ENCODE data around the gene CASZ1.

CASZ1 gene

DNA sequence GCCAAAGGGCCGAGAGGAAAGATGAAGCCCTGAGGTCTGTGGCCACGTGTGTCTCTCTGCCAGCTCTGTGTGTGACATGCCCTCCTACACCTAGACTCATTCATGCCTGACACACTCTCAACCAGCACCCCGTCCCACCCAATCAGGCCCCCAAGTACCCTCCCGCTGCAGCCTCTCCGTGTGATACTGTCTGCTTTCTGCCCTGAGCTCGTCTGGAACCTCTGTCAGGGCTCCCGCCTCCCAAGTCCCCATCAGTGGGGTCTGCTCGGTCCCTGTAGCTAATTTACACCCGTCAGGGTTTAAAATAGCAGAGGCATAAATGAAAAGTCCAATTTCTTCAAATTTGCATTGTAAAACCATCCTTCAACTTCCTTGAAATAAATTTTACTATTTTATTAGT is 20.7 kb downstream of the CASZ1 start:
- no peak for DNase-seq (ENCODE audit: low read depth, low spot score)

DNA sequence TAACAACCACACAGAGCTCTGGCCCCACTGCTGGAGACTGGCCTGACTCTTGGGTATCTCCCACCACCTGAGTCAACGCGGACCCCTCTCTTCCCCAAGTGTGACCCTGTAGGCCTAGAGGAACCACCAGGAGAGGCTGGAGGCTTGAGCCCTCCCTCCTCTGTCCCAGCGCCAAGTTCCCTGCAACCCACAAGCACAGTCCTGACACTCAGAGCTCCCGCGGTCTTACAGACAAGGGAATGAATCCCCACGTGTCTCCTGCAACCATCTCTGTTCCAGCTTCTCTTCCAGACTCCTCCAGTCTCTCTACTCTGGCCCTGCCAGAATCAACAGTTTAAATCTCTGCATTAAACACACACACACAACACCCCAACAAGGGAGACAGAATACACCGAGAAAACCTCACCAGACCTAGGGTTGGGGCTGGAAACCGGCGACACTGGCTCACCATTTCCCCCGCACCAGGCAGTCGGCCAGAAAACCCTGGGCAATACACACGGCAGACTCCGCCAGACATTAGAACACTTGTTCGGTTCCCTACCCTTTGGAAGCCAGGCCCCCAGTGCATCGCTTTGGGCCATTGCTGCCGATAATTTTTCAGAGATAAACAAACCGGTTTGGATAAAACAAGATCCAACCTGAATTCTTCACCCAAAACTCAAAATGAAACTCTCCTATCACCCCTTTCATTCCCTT is 21.7 kb downstream of the CASZ1 start:
- no peak for DNase-seq (ENCODE audit: low read depth, low spot score)

GRCh38 chr1:10773851-10774614 is 22.4 kb downstream of the CASZ1 start:
- no peak for DNase-seq (ENCODE audit: low read depth, low spot score)

- DNase-seq (ENCODE audit: low read depth, low spot score): no peak
These were observed 23.1 kb downstream of the CASZ1 start for GRCh38 chr1:10773376-10773775.

- DNase-seq (ENCODE audit: low read depth, low spot score): no peak
These were observed 23.7 kb downstream of the CASZ1 start for GRCh38 chr1:10772711-10773110.

DNA sequence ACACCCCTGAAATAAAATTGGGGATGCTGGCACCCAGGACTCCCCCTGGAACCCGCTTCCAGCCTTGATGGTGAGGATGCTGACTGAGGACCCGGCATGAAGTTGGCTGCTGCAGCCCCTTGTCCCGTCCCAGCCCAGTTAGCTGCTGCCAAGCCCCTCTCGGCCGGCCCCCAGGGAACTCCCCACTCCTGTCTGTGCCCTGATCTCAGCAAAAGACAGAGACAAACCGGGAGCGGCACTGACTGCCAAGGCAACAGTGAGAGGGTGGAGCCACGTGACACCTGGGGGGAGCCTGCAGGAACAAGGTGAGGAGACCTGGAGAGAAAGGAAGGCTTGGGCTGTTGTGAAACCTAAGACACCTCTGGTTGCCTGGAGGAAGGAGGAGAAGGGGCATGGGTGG is 24.7 kb downstream of the CASZ1 start:
- DNase-seq (ENCODE audit: low read depth, low spot score): no peak

- no peak for DNase-seq (ENCODE audit: low read depth, low spot score)
These were observed 27.9 kb downstream of the CASZ1 start for GRCh38 chr1:10768552-10768951.

GRCh38 chr1:10767282-10767681 is 29.2 kb downstream of the CASZ1 start:
- DNase-seq (ENCODE audit: low read depth, low spot score): no peak

DNA sequence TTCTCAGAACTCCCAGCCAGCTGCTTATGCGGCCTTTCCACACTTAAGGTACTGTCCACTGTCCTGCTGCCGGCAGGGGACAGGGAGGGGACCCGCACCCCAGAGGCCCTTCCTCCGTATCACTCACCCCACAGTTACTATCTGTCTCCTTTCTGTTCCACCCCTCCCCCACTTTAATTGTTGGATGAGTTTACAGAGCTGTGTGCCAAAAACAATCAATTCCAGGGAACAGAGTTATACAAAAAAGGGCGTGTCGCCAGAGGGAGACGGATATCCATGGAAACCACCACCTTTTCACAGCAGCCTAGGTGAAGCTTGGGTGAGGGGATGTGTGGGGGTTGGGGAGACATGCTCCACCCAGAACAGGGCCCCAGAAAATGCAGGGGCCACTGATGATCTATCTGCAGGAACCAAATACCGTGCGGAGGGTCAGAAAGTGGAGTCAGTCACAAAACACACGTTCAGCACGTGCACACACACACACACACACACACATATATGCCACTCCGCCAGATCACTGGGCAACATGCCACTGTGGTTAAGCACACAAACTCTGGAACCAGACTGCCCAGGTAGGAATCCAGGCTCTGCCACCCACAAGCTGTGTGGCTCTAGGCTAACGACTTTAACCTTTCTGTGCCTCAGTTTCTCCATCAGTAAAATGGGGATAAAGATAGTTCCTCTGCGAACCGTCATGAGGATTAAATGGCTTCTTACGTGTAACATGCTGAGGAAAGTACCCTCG is 30.5 kb downstream of the CASZ1 start:
- DNase-seq (ENCODE audit: low read depth, low spot score): no peak

DNA sequence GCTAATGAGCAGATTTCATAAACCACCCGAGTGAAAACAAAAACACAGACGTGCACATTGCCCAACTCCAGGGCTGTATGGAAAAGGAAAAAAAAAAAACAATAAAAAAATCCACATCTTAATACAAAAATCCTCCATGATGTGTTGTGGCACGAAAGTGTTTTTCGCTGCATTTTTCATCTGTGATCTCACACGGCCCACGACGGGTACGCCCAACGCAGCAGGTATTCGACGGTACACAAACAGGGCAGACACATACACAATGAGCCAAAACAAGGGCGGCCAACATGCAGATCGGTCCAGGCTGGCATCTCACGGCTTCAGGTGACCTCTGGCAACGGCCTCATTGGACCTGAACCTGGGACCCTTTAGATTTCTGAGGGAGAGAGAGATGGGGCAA is 31.1 kb downstream of the CASZ1 start:
- DNase-seq (ENCODE audit: low read depth, low spot score): no peak

DNA sequence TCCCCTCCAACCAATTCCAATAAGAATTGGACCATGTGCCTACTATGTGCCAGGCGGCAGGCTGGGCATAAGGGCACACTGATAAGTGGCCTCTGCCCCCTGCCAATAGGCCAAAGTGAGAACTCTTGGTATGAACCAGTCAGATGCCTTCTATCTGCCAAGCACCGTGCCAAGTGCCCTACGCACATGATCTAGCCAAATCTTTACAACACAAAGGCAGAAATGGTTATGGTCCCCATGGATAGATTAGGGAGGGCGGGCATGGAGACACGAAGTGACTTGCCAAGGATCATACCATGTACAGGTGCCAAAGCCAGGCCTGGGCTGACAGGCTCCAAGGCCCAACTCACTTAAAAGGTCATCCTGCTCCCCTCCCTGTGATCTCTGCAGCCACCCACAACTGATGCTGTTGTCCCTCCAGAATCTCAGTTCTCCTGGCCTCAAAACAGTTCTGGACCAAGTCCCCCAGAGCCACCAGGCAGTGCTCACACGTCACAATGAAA is 32.1 kb downstream of the CASZ1 start:
- DNase-seq (ENCODE audit: low read depth, low spot score): no peak

GRCh38 chr1:10762875-10763274 is 33.6 kb downstream of the CASZ1 start:
- DNase-seq (ENCODE audit: low read depth, low spot score): no peak

GRCh38 chr1:10762153-10762523 is 34.3 kb downstream of the CASZ1 start:
- DNase-seq (ENCODE audit: low read depth, low spot score): no peak

GRCh38 chr1:10761503-10762152 is 34.8 kb downstream of the CASZ1 start:
- no peak for DNase-seq (ENCODE audit: low read depth, low spot score)

DNA sequence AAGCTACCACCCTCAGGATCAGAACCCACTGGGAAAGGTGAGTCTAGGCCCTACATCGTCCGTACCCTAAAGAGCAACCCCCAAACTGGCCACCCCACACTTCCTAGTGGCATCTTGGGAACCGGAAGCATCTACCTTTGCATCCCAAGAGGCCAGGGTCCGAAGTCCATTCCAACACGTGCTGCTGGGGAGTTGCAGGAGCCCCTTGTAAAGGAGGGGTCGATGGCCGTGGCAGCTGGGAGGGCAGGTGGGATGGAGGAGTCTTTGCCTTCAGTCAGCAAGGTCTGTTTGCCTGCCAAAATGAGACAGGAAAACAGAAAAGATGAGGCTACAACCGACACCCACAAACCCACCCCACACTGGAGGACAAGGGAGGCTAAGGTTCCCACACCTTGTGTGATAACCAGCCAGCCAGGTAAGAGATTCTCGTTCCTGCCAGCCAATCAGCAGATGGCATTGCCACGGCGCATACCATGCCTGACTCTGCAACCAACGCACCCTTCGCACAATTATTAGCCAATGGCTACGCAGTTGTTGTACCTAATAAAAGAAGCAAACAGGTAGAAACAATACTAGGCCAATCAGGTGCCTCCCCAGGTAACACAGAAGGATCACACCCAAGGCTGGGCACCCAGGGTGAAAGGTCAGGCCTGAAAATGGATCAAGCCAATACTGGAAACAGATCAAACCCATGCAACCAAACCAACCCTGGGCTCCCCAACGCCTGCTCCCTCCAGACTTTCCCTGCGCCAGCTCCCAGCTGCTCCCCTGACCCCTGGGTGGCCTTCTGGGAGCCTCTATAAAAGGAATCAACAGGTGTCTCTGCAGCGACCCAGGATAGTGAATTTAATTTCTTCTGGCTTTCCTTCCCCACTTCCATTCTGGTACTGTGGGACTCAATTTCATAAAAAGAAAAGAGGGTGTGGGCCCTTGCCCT is 35.6 kb downstream of the CASZ1 start:
- no peak for DNase-seq (ENCODE audit: low read depth, low spot score)

DNA sequence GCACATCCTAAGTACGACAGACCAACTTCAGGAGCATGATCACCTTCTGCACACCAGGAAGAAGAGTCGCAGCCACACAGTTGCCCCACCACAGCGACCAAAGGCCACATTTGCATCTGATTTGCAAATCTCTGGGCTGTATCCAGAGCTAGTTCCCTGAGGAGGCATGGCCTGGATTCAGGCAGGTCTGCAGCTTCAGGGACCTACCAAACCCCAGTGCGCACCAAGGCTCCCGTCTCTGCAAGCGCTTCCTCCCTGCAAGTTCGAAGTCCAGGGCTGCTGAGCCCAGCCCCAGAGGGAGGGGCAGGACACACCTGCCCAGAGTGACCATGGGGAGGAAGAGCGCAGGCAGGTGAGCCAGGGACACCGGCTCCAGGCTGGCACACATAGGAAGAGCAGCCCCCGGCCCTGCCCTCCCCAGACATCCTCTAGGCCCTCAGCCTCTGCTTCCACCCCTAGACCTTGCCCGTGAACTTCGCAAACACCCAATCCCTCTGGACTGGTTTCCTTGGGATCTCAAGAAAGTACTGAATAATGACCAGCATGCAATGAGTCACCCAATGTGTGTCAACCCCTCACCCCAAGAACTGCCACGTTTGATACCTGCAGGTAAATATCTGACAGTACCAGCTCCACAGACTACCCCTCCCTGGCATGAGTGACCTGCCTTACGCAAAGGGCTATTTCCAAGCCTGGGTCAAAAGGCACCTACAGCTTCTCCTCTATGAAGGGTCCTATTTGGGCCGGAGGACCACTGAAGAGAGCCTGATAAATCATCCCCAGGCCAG is 36.8 kb downstream of the CASZ1 start:
- DNase-seq (ENCODE audit: low read depth, low spot score): no peak

DNA sequence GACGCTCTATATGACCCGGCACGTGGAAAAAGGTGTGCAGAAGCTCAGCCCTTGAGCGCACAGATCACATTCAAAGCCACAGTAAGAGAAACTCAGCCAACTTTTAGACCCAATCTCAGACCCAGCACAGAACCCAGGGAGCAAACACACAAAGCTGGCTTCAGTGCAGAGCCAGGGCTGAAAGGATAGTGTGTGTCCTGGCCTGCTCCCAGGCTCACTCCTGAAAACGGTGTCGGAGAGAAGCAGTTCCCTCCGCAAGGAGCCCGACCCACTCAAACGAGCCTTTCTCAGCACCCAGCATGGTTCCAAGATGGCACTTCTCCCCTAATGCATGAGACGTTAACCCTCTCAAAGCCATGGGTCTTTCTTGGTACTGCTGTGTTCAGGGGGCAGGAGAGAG is 39.6 kb downstream of the CASZ1 start:
- DNase-seq (ENCODE audit: low read depth, low spot score): no peak

DNA sequence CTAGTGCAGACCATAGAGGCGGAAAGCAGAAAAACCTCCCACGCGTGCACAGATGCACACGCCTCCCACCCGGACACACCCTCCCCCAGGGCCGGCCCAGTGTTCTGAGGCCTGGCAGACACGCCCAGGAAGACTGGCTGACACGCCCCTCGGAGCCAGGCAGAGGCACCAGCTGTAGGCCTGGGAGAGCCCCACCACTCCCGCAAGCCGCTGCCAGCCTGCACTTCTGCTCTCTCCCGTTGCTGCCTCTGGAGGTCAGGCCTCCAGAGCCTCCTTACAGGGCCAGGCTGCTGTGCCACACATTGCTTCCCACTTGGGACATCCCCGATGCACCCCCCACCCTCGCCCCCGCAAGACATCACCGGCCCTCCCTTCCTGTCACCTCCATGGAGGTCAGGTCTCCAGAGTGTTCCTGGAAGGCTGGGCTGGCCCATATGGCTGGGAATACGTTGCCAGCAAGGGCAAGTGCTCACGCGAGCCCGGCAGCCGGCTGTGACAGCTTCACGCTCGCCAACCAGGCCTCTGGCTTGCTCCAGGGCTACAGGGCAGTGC is 40.4 kb downstream of the CASZ1 start:
- DNase-seq (ENCODE audit: low read depth, low spot score): no peak

- DNase-seq (ENCODE audit: low read depth, low spot score): no peak
These were observed 41.7 kb downstream of the CASZ1 start for GRCh38 chr1:10754568-10755329.

Data from activated naive CD8-positive, alpha-beta T cell treated with anti-CD3 and anti-CD28 coated beads, Interleukin-2, amount 50 U/mL, for 16 hours (primary cell).